ENCODE results near the gene AHNAK2. TPM values are rescaled to one million over a fixed set of nuclear protein-coding genes. Genes with fewer than 3 reads are reported as not detected.

The AHNAK2 gene
- total and polyA plus RNA-seq, 2 of the 13 experiments (the other 11 are each of a cell fraction or from before 2014, with no cell fraction given): 0.11 to 0.18 TPM

- TF ChIP-seq, protein P1, sequence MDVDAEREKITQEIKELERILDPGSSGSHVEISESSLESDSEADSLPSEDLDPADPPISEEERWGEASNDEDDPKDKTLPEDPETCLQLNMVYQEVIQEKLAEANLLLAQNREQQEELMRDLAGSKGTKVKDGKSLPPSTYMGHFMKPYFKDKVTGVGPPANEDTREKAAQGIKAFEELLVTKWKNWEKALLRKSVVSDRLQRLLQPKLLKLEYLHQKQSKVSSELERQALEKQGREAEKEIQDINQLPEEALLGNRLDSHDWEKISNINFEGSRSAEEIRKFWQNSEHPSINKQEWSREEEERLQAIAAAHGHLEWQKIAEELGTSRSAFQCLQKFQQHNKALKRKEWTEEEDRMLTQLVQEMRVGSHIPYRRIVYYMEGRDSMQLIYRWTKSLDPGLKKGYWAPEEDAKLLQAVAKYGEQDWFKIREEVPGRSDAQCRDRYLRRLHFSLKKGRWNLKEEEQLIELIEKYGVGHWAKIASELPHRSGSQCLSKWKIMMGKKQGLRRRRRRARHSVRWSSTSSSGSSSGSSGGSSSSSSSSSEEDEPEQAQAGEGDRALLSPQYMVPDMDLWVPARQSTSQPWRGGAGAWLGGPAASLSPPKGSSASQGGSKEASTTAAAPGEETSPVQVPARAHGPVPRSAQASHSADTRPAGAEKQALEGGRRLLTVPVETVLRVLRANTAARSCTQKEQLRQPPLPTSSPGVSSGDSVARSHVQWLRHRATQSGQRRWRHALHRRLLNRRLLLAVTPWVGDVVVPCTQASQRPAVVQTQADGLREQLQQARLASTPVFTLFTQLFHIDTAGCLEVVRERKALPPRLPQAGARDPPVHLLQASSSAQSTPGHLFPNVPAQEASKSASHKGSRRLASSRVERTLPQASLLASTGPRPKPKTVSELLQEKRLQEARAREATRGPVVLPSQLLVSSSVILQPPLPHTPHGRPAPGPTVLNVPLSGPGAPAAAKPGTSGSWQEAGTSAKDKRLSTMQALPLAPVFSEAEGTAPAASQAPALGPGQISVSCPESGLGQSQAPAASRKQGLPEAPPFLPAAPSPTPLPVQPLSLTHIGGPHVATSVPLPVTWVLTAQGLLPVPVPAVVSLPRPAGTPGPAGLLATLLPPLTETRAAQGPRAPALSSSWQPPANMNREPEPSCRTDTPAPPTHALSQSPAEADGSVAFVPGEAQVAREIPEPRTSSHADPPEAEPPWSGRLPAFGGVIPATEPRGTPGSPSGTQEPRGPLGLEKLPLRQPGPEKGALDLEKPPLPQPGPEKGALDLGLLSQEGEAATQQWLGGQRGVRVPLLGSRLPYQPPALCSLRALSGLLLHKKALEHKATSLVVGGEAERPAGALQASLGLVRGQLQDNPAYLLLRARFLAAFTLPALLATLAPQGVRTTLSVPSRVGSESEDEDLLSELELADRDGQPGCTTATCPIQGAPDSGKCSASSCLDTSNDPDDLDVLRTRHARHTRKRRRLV (CRISPR knock-in tag; IDR thresholded peaks at IDR 0.05): no peak
- TF ChIP-seq CHCHD3 (CRISPR knock-in tag; IDR thresholded peaks at IDR 0.05): no peak
- TF ChIP-seq XBP1 (CRISPR knock-in tag; IDR thresholded peaks at IDR 0.05): no peak
- TF ChIP-seq ZNF501 (CRISPR knock-in tag; IDR thresholded peaks at IDR 0.05): no peak
- TF ChIP-seq ZSCAN30 (CRISPR knock-in tag; IDR thresholded peaks at IDR 0.05): no peak
- no peak for TF ChIP-seq WIZ (CRISPR knock-in tag; IDR thresholded peaks at IDR 0.05)
- TF ChIP-seq USF2 (IDR thresholded peaks at IDR 0.05; ENCODE audit: low read depth, low read length): no peak
- no peak for TF ChIP-seq USF2 (CRISPR knock-in tag; IDR thresholded peaks at IDR 0.05; ENCODE audit: borderline replicate concordance)
- no peak for TF ChIP-seq EP300 (IDR thresholded peaks at IDR 0.05; ENCODE audit: low read depth in 2 of 2, low read length in 2 of 2)
- TF ChIP-seq EP300 (CRISPR knock-in tag; IDR thresholded peaks at IDR 0.05; ENCODE audit: borderline replicate concordance): no peak
Observed at GRCh38 chr14:104993808-104994591, 15.8 kb upstream of the AHNAK2 start (continued).
